ENCODE measurements around the gene CENPP.

- TF ChIP-seq TAF1 (IDR thresholded peaks at IDR 0.05; ENCODE audit: low read depth, low read length) (no peak), POLR2A (IDR thresholded peaks at IDR 0.05; ENCODE audit: low read depth, low read length) (no peak)
These were observed 59.2 kb downstream of the CENPP start for GRCh38 chr9:92385001-92385400.
